Astrocyte of the spinal cord (primary cell): Measurements from ENCODE around the gene FOXN1.

Source experiments
- DNase-seq: peaks from one replicate; pipeline ENCODE4 v3.0.0; 2011; ENCODE audit warnings: low read depth, low spot score
- H3K4me3 ChIP-seq: 2 replicates; pipeline ENCODE4 v1.5.1; 2011; ENCODE audit warnings: low read depth, mild to moderate bottlenecking, low read length, moderate library complexity
- CTCF ChIP-seq: IDR thresholded peaks from 2 replicates; pipeline ENCODE4 v1.5.1; 2012; ENCODE audit warnings: low read depth, mild to moderate bottlenecking, low read length, inconsistent platforms
- in situ Hi-C: cut with HindIII; loops from 2 replicates; pipeline ENCODE4 v1.10.0; 2017; ENCODE audit warnings: low sequenced_read_pairs

The FOXN1 gene

DNA sequence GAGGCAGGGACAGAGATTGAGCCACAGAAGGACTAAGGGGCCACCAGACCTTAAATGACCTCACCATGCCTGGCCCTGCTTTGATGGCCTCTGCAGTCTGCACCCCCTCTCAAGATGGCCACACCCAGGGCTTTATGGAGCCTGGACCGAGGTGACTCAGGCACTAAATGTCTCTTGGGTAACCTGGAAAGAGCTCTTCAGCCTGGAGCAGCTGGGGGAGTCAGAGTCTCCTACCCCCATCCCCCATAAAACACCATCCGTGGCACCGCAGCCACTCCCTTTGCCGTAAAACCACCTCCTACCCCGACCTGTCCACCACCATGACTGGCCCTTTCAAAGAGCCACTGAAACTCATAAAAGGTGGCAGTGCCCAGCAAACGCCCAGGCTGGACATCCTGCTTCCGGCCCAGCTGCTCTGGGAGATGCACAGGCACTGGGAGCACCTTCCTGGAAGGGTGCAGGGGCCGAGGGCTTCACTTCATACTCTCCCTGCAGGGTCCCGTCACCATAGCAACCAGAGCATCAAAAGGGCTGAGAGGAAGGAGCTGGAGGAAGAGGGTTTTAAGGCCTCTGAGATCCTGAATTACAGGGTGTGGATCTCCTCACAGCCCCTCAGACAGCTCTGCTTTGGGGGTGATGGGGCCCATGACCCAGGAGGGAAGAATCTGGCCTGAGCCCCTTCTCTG lies 22.3 kb downstream of the FOXN1 start:
- TF ChIP-seq CTCF: no peak
- H3K4me3 ChIP-seq: no peak overlapping the region
- in situ Hi-C loops: no loop called here
- DNase-seq: no peak

DNA sequence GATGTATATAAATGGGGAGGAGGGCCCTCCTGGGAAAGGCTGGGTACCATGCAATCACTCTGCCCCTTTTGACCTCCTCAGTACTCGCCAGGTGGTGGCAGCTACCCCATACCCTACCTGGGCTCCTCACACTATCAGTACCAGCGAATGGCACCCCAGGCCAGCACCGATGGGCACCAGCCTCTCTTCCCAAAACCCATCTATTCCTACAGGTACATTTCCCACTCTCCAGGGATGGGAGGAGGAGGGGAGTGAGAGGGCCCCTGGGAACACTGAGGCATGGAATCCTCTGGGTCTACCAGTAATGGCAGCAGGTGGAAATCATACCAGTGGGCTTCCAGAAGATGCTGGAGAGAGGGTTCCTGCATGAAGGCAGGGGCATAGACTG lies 22.9 kb downstream of the FOXN1 start:
- in situ Hi-C loops: no loop called here
- no peak for DNase-seq
- TF ChIP-seq CTCF: no peak
- no peak overlapping the region for H3K4me3 ChIP-seq

DNA sequence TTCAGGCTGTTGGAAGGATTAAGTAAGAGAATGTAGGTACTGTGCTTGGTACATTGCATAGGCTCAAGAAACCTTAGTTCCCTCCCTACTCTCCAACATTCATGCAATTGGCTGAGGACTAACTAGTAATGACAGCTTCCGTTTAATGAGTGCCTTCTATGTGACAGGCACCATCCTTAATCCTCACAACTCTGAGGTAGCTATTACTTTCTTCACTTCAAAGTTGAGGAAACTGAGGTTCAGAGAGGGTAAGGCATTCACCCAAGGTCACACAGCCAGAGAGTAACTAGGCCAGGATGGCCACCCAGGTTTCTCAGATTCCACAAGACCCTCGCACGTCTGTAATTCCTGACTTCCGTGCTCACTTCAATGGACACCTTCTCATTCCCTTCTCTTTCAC lies 24.1 kb downstream of the FOXN1 start:
- H3K4me3 ChIP-seq: no peak overlapping the region
- in situ Hi-C loops: no loop called here
- no peak for DNase-seq
- TF ChIP-seq CTCF: no peak

DNA sequence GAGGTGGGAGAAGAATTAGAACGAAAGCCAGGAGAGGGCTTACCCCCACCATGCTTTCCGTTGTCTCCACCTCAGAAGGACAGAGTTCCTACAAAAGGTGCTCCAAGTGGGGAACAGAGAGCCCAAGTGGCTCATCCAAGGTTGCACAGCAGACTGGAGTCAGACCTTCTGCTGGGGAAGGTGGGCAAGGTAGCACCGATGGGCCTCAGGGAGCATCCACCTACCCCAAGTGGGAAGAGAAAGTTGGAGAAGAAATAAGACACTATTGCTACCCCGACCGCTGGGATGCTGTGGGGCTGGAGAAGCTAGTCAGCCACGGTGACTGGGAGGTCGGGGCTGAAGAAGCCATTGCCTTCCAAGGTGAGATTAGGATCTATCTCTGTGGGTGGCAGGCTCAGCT lies 24.8 kb downstream of the FOXN1 start:
- no peak overlapping the region for H3K4me3 ChIP-seq
- in situ Hi-C loops: no loop called here
- no peak for DNase-seq
- no peak for TF ChIP-seq CTCF

DNA sequence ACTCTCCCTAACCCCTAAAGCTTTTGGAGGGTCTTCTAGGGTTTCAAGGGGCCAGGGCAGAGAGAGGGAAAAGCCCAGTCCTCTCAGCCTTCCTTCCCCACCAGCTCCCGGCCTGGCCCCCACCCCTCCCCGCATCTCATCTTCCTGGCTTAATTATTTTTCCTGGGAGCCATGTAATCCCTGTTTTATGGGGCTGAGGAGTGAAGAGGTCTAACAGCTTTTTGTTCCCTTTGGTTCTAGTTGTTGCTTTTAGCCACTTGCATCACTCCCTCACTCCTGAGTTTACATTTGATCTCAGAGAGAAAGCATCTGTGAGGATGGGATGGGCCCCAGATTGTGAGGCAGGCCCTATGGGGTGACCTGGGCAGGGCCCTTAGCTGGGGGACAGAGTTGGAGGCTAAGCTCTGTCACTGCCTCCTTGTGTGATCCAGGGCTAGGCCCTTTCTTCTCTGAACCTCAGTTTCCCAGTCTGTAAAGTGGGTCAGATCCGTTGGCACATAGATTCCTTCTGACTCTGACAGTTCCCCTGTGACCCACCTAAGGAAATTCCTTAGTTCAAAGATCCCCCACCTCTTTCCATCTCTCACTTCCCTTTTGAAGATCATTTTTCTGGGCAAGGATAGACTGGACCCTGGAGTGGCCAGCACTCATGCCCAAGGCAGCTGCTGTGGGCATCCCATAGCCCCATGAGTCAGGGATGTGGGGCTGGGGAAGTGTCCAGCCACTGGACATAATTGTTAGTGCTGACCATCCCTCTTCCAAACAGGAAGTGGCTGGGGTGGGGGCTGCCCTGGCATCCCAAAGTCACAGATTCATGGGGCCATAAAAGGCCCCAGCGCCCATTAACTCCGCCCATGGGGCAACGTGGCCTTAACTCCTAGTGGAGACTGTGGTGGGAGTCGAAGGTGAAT lies 26.2 kb downstream of the FOXN1 start:
- DNase-seq: no peak
- no peak for TF ChIP-seq CTCF
- in situ Hi-C loops: no loop called here
- H3K4me3 ChIP-seq: no peak overlapping the region

DNA sequence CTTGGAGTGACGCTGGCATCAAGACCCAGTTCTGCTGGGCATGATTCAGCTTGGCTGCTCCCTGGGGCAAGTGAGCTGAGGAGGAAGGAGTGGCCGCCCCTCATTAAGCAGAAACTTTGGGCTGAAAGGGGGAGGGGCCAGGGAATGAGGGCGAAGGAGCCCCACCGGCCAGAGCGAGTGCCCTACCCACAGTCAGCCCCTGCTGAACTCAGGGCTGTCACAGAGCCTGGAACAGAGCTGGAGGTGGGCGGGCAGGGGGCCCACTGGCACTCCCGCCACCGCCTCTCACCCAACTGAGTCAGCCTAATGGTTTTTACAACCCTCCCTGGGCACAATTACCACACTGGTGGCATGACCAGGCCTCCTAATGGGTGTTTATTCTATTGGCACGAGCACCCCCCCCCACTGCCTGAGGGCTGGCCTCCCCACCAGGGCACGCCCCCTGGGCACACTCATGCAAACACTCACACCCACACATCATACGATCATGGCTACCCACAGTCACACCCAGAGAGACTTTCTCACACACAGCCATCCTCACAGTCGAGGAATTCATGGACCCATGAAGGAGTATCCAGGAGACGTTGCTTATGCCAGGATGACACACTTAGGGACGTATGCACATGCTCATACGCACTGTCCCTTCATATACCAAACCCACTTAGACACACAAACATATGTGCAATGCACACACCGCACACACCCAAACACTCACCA lies 27.1 kb downstream of the FOXN1 start:
- in situ Hi-C loops: no loop called here

More for the DNA sequence above, 27.1 kb downstream of the FOXN1 start:
- no peak for DNase-seq
- no peak for TF ChIP-seq CTCF
- H3K4me3 ChIP-seq: no peak overlapping the region
